DND-41 (cell line): ENCODE results near the gene RBMS1.

Experiments
- ATAC-seq: fragments of 200-7000 bp; cut with Tn5 transposase; 3 replicates; pipeline ENCODE4 v1.9.1; 2021; ENCODE audit warnings: low read depth; ENCODE audit not compliant: insufficient read depth
- DNase-seq: peaks from one replicate; pipeline ENCODE4 v3.0.0-alpha.2; 2020
- H2AFZ ChIP-seq: 2 replicates; pipeline ENCODE4 v1.6.0; 2012; ENCODE audit warnings: low read depth, low read length
- H3K27ac ChIP-seq: 2 replicates; pipeline ENCODE4 v1.5.1; 2012; ENCODE audit warnings: low read length, inconsistent platforms
- H3K27me3 ChIP-seq: fragments of 200-600 bp; sonication (generic); 2 replicates; pipeline ENCODE4 v1.6.0; 2012; ENCODE audit warnings: low read length, mild to moderate bottlenecking, inconsistent platforms; ENCODE audit not compliant: insufficient read depth, poor library complexity
- H3K36me3 ChIP-seq: 2 replicates; pipeline ENCODE4 v1.5.1; 2012; ENCODE audit warnings: low read length, inconsistent platforms; ENCODE audit not compliant: insufficient read depth
- H3K4me1 ChIP-seq: 2 replicates; pipeline ENCODE4 v1.5.1; 2012; ENCODE audit warnings: mild to moderate bottlenecking, low read length; ENCODE audit not compliant: insufficient read depth
- H3K4me2 ChIP-seq: 2 replicates; pipeline ENCODE4 v1.6.0; 2012; ENCODE audit warnings: mild to moderate bottlenecking, moderate library complexity, low read length, inconsistent platforms; ENCODE audit not compliant: insufficient read depth
- H3K4me3 ChIP-seq, 2 experiments: fragments of 200-600 bp in 1 of 2; shearing (Covaris generic) in 1 of 2; 2 replicates each; pipeline ENCODE4 v1.5.1; 2012 to 2016; ENCODE audit warnings: inconsistent platforms in 2 of 2, low read length in 2 of 2, mild to moderate bottlenecking in 2 of 2, low read depth in 1 of 2, moderate library complexity in 1 of 2
- H3K79me2 ChIP-seq: 2 replicates; pipeline ENCODE4 v1.6.0; 2012; ENCODE audit warnings: low read length, inconsistent platforms; ENCODE audit not compliant: insufficient read depth
- H3K9ac ChIP-seq: 2 replicates; pipeline ENCODE4 v1.6.0; 2012; ENCODE audit warnings: low read depth, mild to moderate bottlenecking, inconsistent platforms, low read length, moderate library complexity
- H3K9me3 ChIP-seq: 2 replicates; pipeline ENCODE4 v1.5.1; 2012; ENCODE audit warnings: low read length, moderate library complexity, mild to moderate bottlenecking, inconsistent platforms; ENCODE audit not compliant: insufficient read depth, severe bottlenecking
- H4K20me1 ChIP-seq: 2 replicates; pipeline ENCODE4 v1.6.0; 2012; ENCODE audit warnings: low read length; ENCODE audit not compliant: insufficient read depth
- CTCF ChIP-seq: IDR thresholded peaks from 2 replicates; pipeline ENCODE4 v1.5.1; 2012; ENCODE audit warnings: borderline replicate concordance, low read length, moderate library complexity, mild to moderate bottlenecking; ENCODE audit not compliant: poor library complexity, severe bottlenecking; ENCODE audit errors: extremely low read depth
- EZH2 ChIP-seq: IDR thresholded peaks from 3 replicates; pipeline ENCODE4 v1.6.1; 2012; ENCODE audit warnings: borderline replicate concordance, low read depth, mild to moderate bottlenecking, moderate library complexity, low read length, inconsistent platforms; ENCODE audit not compliant: severe bottlenecking

Gene RBMS1

GRCh38 chr2:160232905-160233475 is 260.6 kb downstream of the RBMS1 start:
- no peak for TF ChIP-seq EZH2
- TF ChIP-seq CTCF: no peak
- DNase-seq: no peak
- ATAC-seq: no peak
- Histone ChIP-seq H3K4me2 (no peak overlapping the region), H3K27me3 (no peaks in the 10 kb centered on the region), H3K9ac (no peak overlapping the region), H3K9me3 (no peaks in the 10 kb centered on the region), H3K4me1 (no peaks in the 10 kb centered on the region), H3K79me2 (no peaks in the 10 kb centered on the region), H4K20me1 (no peaks in the 10 kb centered on the region), H3K4me3 (no peak overlapping the region), H3K27ac (no peak overlapping the region), H2AFZ (no peak overlapping the region), H3K36me3 (no peaks in the 10 kb centered on the region)

- no peak overlapping the region for H3K4me3 ChIP-seq
- no peak for DNase-seq
- H3K4me2 ChIP-seq: no peak overlapping the region
- H2AFZ ChIP-seq: no peak overlapping the region
- ATAC-seq: no peak
- H3K9ac ChIP-seq: no peak overlapping the region
- H3K79me2 ChIP-seq: no peaks in the 10 kb centered on the region
- no peak overlapping the region for H3K27ac ChIP-seq
- H3K27me3 ChIP-seq: no peaks in the 10 kb centered on the region
- H3K4me1 ChIP-seq: no peaks in the 10 kb centered on the region
- H3K9me3 ChIP-seq: no peaks in the 10 kb centered on the region
- H3K36me3 ChIP-seq: no peaks in the 10 kb centered on the region
- no peak for TF ChIP-seq CTCF
- TF ChIP-seq EZH2: no peak
- H4K20me1 ChIP-seq: no peaks in the 10 kb centered on the region
These were observed 264.0 kb downstream of the RBMS1 start for GRCh38 chr2:160229591-160229990.

- H4K20me1 ChIP-seq: no peaks in the 10 kb centered on the region
- H3K36me3 ChIP-seq: no peaks in the 10 kb centered on the region
- H2AFZ ChIP-seq: no peak overlapping the region
- DNase-seq (no peak), ATAC-seq (no peak)
- no peak overlapping the region for H3K4me3 ChIP-seq
- H3K4me1 ChIP-seq: 0 out of 2 replicates have a peak, but pooled peaks cover 5% of the 10 kb centered on the region
- TF ChIP-seq CTCF (no peak), EZH2 (no peak)
- H3K4me2 ChIP-seq: no peak overlapping the region
- H3K9me3 ChIP-seq: no peaks in the 10 kb centered on the region
- no peaks in the 10 kb centered on the region for H3K27me3 ChIP-seq
- no peak overlapping the region for H3K9ac ChIP-seq
- H3K27ac ChIP-seq: no peak overlapping the region
- H3K79me2 ChIP-seq: no peaks in the 10 kb centered on the region
These were observed 265.3 kb downstream of the RBMS1 start for GRCh38 chr2:160228141-160228917.
